ENCODE results near the gene CLK2. TPM values are rescaled to one million over a fixed set of nuclear protein-coding genes. Genes with fewer than 3 reads are reported as not detected.

Gene CLK2
- total and polyA plus RNA-seq, 9 of the 15 experiments (the other 6 are each of a cell fraction or from before 2014, with no cell fraction given), result 13.5 to 81.4 (median 39.6) TPM

DNA sequence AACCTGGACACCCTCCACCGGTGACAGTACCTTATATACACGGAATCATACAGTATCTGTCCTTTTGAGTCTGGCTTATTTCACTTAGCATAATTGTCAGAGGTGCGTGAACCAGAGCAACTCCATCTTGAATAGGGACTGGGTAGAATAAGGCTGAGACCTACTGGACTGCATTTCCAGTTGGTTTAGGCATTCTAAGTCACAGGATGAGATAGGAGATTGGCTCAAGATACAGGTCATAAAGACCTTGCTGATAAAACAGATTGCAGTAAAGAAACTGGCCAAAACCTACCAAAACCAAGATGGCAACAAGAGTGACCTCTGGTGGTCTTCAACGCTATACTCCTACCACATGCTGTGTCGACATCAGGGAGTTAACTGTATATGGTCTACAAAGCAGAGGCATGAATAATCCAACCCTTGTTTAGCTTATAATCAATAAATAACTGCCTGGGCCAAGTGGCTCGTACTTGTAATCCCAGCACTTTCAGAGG is 34.0 kb upstream of the CLK2 start (continued):
- TF ChIP-seq, protein P1, sequence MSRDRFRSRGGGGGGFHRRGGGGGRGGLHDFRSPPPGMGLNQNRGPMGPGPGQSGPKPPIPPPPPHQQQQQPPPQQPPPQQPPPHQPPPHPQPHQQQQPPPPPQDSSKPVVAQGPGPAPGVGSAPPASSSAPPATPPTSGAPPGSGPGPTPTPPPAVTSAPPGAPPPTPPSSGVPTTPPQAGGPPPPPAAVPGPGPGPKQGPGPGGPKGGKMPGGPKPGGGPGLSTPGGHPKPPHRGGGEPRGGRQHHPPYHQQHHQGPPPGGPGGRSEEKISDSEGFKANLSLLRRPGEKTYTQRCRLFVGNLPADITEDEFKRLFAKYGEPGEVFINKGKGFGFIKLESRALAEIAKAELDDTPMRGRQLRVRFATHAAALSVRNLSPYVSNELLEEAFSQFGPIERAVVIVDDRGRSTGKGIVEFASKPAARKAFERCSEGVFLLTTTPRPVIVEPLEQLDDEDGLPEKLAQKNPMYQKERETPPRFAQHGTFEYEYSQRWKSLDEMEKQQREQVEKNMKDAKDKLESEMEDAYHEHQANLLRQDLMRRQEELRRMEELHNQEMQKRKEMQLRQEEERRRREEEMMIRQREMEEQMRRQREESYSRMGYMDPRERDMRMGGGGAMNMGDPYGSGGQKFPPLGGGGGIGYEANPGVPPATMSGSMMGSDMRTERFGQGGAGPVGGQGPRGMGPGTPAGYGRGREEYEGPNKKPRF (IDR thresholded peaks at IDR 0.05; ENCODE audit: low read depth, low read length), result no peak
- TF ChIP-seq EP300 (IDR thresholded peaks at IDR 0.05; ENCODE audit: low read length) (peak; percentile 18; the same call in 1 of the 2 replicates), CREB1 (IDR thresholded peaks at IDR 0.05) (no peak), CREB1 (CRISPR knock-in tag; IDR thresholded peaks at IDR 0.05) (no peak), ETV1 (tag; conservative IDR thresholded peaks at IDR 0.05; ENCODE audit: low read depth) (peak; percentile 82), ZNF224 (CRISPR knock-in tag; IDR thresholded peaks at IDR 0.05) (no peak), ZNF583 (CRISPR knock-in tag; IDR thresholded peaks at IDR 0.05) (peak; percentile 98), ZNF57 (CRISPR knock-in tag; IDR thresholded peaks at IDR 0.05) (peak; percentile 90), CXXC5 (CRISPR knock-in tag; IDR thresholded peaks at IDR 0.05) (peak; percentile 93), ZNF830 (CRISPR knock-in tag; IDR thresholded peaks at IDR 0.05) (peak; percentile 80; the same call in 1 of the 2 replicates), FOXO4 (CRISPR knock-in tag; IDR thresholded peaks at IDR 0.05) (peak; percentile 91), NFE2L1 (tag; IDR thresholded peaks at IDR 0.05; ENCODE audit: borderline replicate concordance, low read depth) (peak; percentile 64; the same call in 1 of the 2 replicates), SMAD4 (CRISPR knock-in tag; conservative IDR thresholded peaks at IDR 0.05) (peak; percentile 98), ZKSCAN1 (IDR thresholded peaks at IDR 0.05; ENCODE audit: low read depth, low read length) (0 out of 2 replicates have a peak, but pooled peaks have one; percentile 35), RBM34 (IDR thresholded peaks at IDR 0.05; ENCODE audit: borderline replicate concordance, insufficient read depth, low read length) (no peak), ZNF274 (IDR thresholded peaks at IDR 0.05; ENCODE audit: borderline replicate concordance, low read depth, low read length) (no peak)
- TF ChIP-seq, protein P2, sequence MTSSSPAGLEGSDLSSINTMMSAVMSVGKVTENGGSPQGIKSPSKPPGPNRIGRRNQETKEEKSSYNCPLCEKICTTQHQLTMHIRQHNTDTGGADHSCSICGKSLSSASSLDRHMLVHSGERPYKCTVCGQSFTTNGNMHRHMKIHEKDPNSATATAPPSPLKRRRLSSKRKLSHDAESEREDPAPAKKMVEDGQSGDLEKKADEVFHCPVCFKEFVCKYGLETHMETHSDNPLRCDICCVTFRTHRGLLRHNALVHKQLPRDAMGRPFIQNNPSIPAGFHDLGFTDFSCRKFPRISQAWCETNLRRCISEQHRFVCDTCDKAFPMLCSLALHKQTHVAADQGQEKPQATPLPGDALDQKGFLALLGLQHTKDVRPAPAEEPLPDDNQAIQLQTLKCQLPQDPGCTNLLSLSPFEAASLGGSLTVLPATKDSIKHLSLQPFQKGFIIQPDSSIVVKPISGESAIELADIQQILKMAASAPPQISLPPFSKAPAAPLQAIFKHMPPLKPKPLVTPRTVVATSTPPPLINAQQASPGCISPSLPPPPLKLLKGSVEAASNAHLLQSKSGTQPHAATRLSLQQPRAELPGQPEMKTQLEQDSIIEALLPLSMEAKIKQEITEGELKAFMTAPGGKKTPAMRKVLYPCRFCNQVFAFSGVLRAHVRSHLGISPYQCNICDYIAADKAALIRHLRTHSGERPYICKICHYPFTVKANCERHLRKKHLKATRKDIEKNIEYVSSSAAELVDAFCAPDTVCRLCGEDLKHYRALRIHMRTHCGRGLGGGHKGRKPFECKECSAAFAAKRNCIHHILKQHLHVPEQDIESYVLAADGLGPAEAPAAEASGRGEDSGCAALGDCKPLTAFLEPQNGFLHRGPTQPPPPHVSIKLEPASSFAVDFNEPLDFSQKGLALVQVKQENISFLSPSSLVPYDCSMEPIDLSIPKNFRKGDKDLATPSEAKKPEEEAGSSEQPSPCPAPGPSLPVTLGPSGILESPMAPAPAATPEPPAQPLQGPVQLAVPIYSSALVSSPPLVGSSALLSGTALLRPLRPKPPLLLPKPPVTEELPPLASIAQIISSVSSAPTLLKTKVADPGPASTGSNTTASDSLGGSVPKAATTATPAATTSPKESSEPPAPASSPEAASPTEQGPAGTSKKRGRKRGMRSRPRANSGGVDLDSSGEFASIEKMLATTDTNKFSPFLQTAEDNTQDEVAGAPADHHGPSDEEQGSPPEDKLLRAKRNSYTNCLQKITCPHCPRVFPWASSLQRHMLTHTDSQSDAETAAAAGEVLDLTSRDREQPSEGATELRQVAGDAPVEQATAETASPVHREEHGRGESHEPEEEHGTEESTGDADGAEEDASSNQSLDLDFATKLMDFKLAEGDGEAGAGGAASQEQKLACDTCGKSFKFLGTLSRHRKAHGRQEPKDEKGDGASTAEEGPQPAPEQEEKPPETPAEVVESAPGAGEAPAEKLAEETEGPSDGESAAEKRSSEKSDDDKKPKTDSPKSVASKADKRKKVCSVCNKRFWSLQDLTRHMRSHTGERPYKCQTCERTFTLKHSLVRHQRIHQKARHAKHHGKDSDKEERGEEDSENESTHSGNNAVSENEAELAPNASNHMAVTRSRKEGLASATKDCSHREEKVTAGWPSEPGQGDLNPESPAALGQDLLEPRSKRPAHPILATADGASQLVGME (CRISPR knock-in tag; IDR thresholded peaks at IDR 0.05), result peak; percentile 93
- TF ChIP-seq, protein P3, sequence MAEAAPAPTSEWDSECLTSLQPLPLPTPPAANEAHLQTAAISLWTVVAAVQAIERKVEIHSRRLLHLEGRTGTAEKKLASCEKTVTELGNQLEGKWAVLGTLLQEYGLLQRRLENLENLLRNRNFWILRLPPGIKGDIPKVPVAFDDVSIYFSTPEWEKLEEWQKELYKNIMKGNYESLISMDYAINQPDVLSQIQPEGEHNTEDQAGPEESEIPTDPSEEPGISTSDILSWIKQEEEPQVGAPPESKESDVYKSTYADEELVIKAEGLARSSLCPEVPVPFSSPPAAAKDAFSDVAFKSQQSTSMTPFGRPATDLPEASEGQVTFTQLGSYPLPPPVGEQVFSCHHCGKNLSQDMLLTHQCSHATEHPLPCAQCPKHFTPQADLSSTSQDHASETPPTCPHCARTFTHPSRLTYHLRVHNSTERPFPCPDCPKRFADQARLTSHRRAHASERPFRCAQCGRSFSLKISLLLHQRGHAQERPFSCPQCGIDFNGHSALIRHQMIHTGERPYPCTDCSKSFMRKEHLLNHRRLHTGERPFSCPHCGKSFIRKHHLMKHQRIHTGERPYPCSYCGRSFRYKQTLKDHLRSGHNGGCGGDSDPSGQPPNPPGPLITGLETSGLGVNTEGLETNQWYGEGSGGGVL (CRISPR knock-in tag; IDR thresholded peaks at IDR 0.05), result peak; percentile 83
